ENCODE results near the gene EIF4B. TPM values are rescaled to one million over a fixed set of nuclear protein-coding genes. Genes with fewer than 3 reads are reported as not detected.
A peak's percentile ranks its signal among the peaks of the same experiment; 100 is the strongest.

EIF4B gene
- total and polyA plus RNA-seq, 2 of the 13 experiments (the other 11 are each of a cell fraction or from before 2014, with no cell fraction given) = 416 to 548 TPM

- TF ChIP-seq FOSL1 (CRISPR knock-in tag; IDR thresholded peaks at IDR 0.05; ENCODE audit: borderline replicate concordance) (peak; percentile 82), RARA (CRISPR knock-in tag; IDR thresholded peaks at IDR 0.05) (peak; percentile 48), MXD4 (CRISPR knock-in tag; IDR thresholded peaks at IDR 0.05) (no peak; the same call in 1 of the 2 replicates), CSRNP2 (CRISPR knock-in tag; conservative IDR thresholded peaks at IDR 0.05; ENCODE audit: low read depth) (no peak), ZC3H4 (CRISPR knock-in tag; IDR thresholded peaks at IDR 0.05; ENCODE audit: borderline replicate concordance) (peak; percentile 64; the same call in 1 of the 2 replicates), ZNF44 (CRISPR knock-in tag; IDR thresholded peaks at IDR 0.05) (no peak), RBM39 (IDR thresholded peaks at IDR 0.05; ENCODE audit: low read depth, low read length, poor library complexity, severe bottlenecking) (no peak), SOX13 (IDR thresholded peaks at IDR 0.05) (peak; percentile 28; the same call in 1 of the 2 replicates), SOX13 (CRISPR knock-in tag; conservative IDR thresholded peaks at IDR 0.05 in 1 of 2, IDR thresholded peaks at IDR 0.05 in 1 of 2) (peak in 1 of 2 experiments; percentile 88; a peak in 2 of 4 replicates), ZNF563 (CRISPR knock-in tag; IDR thresholded peaks at IDR 0.05) (no peak), ZC3H13 (CRISPR knock-in tag; IDR thresholded peaks at IDR 0.05) (no peak), DPF2 (CRISPR knock-in tag; IDR thresholded peaks at IDR 0.05; ENCODE audit: borderline replicate concordance, low read depth) (peak; percentile 42; the same call in 1 of the 2 replicates), ZNF616 (CRISPR knock-in tag; IDR thresholded peaks at IDR 0.05; ENCODE audit: low read depth) (no peak), ZIK1 (CRISPR knock-in tag; IDR thresholded peaks at IDR 0.05; ENCODE audit: borderline replicate concordance, low read depth) (no peak), TRIM24 (CRISPR knock-in tag; IDR thresholded peaks at IDR 0.05) (no peak), HNRNPL (IDR thresholded peaks at IDR 0.05; ENCODE audit: low read depth, low read length) (no peak), ZFP1 (CRISPR knock-in tag; IDR thresholded peaks at IDR 0.05) (0 out of 2 replicates have a peak, but pooled peaks have one; percentile 21), ARID2 (CRISPR knock-in tag; IDR thresholded peaks at IDR 0.05; ENCODE audit: borderline replicate concordance) (peak; percentile 71; the same call in 1 of the 2 replicates)
- TF ChIP-seq, protein P1, sequence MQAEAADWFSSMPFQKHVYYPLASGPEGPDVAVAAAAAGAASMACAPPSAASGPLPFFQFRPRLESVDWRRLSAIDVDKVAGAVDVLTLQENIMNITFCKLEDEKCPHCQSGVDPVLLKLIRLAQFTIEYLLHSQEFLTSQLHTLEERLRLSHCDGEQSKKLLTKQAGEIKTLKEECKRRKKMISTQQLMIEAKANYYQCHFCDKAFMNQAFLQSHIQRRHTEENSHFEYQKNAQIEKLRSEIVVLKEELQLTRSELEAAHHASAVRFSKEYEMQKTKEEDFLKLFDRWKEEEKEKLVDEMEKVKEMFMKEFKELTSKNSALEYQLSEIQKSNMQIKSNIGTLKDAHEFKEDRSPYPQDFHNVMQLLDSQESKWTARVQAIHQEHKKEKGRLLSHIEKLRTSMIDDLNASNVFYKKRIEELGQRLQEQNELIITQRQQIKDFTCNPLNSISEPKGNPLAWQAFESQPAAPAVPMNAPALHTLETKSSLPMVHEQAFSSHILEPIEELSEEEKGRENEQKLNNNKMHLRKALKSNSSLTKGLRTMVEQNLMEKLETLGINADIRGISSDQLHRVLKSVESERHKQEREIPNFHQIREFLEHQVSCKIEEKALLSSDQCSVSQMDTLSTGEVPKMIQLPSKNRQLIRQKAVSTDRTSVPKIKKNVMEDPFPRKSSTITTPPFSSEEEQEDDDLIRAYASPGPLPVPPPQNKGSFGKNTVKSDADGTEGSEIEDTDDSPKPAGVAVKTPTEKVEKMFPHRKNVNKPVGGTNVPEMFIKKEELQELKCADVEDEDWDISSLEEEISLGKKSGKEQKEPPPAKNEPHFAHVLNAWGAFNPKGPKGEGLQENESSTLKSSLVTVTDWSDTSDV (CRISPR knock-in tag; IDR thresholded peaks at IDR 0.05) = no peak
- TF ChIP-seq, protein P2, sequence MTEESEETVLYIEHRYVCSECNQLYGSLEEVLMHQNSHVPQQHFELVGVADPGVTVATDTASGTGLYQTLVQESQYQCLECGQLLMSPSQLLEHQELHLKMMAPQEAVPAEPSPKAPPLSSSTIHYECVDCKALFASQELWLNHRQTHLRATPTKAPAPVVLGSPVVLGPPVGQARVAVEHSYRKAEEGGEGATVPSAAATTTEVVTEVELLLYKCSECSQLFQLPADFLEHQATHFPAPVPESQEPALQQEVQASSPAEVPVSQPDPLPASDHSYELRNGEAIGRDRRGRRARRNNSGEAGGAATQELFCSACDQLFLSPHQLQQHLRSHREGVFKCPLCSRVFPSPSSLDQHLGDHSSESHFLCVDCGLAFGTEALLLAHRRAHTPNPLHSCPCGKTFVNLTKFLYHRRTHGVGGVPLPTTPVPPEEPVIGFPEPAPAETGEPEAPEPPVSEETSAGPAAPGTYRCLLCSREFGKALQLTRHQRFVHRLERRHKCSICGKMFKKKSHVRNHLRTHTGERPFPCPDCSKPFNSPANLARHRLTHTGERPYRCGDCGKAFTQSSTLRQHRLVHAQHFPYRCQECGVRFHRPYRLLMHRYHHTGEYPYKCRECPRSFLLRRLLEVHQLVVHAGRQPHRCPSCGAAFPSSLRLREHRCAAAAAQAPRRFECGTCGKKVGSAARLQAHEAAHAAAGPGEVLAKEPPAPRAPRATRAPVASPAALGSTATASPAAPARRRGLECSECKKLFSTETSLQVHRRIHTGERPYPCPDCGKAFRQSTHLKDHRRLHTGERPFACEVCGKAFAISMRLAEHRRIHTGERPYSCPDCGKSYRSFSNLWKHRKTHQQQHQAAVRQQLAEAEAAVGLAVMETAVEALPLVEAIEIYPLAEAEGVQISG (CRISPR knock-in tag; IDR thresholded peaks at IDR 0.05) = peak; percentile 28; the same call in 1 of the 2 replicates
Measured at GRCh38 chr12:52992699-52993557, 13.3 kb upstream of the EIF4B start (continued).
